Activated CD4-positive, alpha-beta T cell treated with anti-CD3 and anti-CD28 coated beads, Interleukin-2, amount 50 U/mL, for 48 hours (primary cell): ENCODE results near the gene GORAB.

Source experiments
- DNase-seq, 2 experiments: peaks; one replicate each; pipeline ENCODE4 v3.0.0-alpha.2; 2020

Gene GORAB

DNA sequence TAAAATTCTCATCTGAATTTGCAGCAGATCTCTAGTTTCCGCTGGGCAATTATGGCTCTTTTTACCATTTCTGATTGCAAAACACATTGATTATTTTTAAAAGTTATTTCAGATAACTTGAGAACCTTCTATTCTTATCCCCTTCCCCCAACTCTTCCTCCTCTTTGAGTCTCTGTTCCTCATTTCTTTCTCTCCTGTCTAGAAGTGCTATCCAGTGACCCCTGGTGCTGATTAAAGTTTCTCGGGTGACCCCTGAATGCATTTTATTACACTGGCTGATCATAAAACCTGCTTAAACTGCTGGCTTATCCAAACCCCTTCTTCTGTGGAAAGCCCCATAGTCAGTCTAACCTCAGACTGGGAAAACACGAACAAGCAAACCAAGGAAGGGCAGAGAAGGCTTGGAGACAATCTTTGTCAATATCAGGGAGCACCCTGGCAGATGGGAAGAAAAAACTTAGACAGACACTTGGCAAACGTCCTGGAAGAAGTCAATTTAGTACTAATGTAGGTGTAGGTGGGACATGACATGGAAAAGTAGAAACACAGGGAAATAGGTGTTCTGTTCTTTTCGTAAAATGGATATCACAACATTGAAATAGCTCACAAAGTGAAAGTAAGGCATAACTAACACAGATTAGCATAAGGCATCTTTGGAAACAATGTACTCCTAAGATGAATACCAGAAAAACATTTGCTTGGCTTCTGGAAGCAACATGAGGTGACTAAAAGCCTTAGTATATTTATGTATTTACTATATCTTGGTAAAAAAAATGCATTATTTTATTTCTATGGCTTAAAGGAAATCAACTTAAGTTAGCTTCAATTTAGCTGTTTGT is 61.4 kb downstream of the GORAB start:
- no peak for DNase-seq

DNA sequence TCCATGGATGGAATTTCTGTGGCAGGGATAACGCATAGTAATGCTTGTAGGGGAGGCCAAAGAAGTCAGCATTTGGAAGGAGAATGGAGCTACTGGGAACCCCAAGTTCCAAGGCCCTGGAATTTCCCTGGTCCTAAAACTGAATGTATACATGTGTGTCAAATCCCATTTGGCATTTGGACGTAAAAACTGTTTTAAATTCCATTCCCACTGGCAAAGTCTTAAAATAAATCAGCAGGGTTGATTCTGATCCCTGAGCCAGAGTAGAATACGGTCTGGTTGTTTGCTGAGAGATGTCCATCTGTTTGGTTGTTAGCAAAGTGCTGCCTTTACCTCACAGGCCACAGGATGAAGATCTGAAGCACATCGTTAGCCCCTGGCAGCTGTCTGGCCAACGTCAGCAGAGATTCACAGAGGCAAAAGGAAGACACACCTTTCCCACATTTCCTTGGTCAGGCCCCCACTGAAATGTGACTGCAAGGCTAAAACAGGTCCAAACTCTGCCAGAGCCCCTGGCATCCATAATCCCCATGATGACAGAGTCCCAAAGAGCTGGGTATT is 62.2 kb downstream of the GORAB start:
- DNase-seq = no peak

DNA sequence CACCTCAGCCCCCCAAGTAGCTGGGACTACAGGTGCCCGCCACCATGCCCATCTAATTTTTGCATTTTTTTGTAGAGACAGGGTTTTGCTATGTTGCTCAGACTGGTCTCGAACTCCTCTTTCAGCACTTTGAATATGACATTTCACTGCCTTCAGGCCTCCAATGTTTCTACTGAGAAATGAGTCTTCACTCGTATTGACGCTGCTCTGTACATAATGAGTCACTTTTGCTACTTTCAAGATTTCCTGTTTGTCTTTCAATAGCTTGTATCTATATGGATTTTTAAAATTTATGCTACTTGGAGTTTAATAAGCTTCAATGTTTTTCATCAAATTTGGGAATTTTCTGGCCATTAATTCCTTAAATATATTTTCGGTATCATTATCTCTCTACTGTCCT is 64.7 kb downstream of the GORAB start:
- no peak for DNase-seq

DNA sequence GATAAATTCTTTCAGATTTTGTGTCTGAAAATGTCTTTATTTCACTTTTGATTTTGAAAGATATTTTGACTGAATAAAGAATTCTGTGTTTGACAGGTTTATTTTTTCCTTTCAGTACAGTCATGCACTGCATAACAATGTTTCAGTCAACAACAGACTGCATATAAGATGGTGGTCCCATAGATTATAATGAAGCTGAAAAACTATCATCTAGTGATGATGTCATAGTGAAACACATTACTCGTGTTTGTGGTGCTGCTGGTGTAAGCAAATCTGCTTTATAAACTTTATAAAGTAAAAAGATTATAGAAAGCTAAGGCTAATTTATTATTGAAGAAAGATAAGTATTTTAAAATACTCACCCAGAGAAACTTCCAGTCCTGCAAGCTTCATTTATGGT is 66.7 kb downstream of the GORAB start:
- no peak for DNase-seq

DNA sequence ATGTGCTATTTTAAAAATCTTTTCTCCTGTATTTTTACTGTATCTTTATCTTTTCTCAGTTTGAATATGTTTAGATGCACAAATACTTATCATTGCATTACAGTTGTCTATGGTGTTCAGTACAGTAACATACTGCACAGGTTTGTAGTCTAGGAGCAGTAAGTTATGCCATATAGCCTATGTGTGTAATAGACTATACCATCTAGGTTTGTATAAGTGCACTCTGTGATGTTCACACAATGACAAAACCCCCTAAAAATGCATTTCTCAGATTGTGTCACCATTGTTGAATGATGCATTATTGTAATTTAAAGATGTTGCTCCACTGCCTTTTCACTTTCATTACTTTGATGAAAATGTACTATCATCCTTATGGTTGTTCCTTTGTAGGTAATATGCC is 67.1 kb downstream of the GORAB start:
- no peak for DNase-seq

GRCh38 chr1:170601866-170602265 is 69.9 kb downstream of the GORAB start:
- DNase-seq = no peak
